Body of pancreas (tissue), 4 donors: ENCODE measurements around the gene NEB. TPM values are rescaled to one million over a fixed set of nuclear protein-coding genes. Genes with fewer than 3 reads are reported as not detected.
"Not testable (repeated sequence)": the region's sequence is repeated elsewhere in the genome, so short reads cannot be mapped to it uniquely, and the experiment has no call there.

Source experiments
- ATAC-seq: fragments of 150-250 bp; one replicate; pipeline ENCODE4 v1.9.1; 2016
- DNase-seq, 4 donors: peaks; one replicate each; pipeline ENCODE4 v3.0.0-alpha.2; 2019
- H3K27ac ChIP-seq, 4 donors: fragments of 200-600 bp; sonication (generic); 1 replicate in 3 of 4; 2 replicates in 1 of 4; pipeline versions ENCODE4 v1.5.1 to v1.6.1; 2016 to 2019; ENCODE audit warnings: mild to moderate bottlenecking in 1 of 4, mixed read lengths in 1 of 4, moderate library complexity in 1 of 4
- H3K27me3 ChIP-seq, 2 donors: fragments of 200-600 bp; sonication (generic); one replicate each; pipeline ENCODE4 v1.6.0; 2016; ENCODE audit warnings: mild to moderate bottlenecking in 1 of 2
- H3K36me3 ChIP-seq, 2 donors: fragments of 200-600 bp; sonication (generic); replicated peaks in 1 of 2; 2 replicates each; pipeline ENCODE4 v1.5.1; 2016; ENCODE audit warnings: low read depth in 2 of 2; ENCODE audit not compliant: insufficient read depth in 1 of 2
- H3K4me1 ChIP-seq: fragments of 200-600 bp; sonication (generic); one replicate; pipeline ENCODE4 v1.6.0; 2016
- H3K4me3 ChIP-seq, 2 donors: fragments of 200-600 bp; sonication (generic); 1 replicate in 1 of 2; 2 replicates in 1 of 2; pipeline ENCODE4 v1.5.1; 2016 to 2019
- H3K9me3 ChIP-seq, 3 donors: fragments of 200-600 bp; sonication (generic); 1 replicate in 2 of 3; 2 replicates in 1 of 3; pipeline ENCODE4 v1.5.1; 2016
- POLR2A ChIP-seq, 3 donors: fragments of 450-650 bp; IDR thresholded peaks; one replicate each; pipeline ENCODE4 v1.6.1; 2016; ENCODE audit warnings: antibody characterized with exemption in 3 of 3, mild to moderate bottlenecking in 2 of 3
- WGBS, 2 donors: methylation state at CpG; one replicate each; pipeline ENCODE4 v1.1.5; 2017; 5-methylcytosine and 5-hydroxymethylcytosine counted together
- intact Hi-C: fragments of 100-400 bp; cut with DNase I; formaldehyde crosslinking; loops from one replicate; pipeline ENCODE4 v1.15.1; 2023
- total RNA-seq, 2 donors: library from RNA; depleted of rRNA; stranded (reverse); fragments of >200 nt; gene quantifications; one replicate each; pipeline ENCODE4 v1.1.0, GENCODE V29; 2016
- TF ChIP-seq, protein P1 (sequence below), 7 experiments: fragments of 450-650 bp in 4 of 7; fragments of 200-600 bp in 3 of 7; sonication (generic) in 3 of 7; IDR thresholded peaks; one replicate each; pipeline ENCODE4 v1.5.1; 2016 to 2019; ENCODE audit warnings: antibody characterized with exemption in 7 of 7

Gene NEB
- total RNA-seq, 2 donors from 2014 or later: 2.3 to 3.9 TPM

DNA sequence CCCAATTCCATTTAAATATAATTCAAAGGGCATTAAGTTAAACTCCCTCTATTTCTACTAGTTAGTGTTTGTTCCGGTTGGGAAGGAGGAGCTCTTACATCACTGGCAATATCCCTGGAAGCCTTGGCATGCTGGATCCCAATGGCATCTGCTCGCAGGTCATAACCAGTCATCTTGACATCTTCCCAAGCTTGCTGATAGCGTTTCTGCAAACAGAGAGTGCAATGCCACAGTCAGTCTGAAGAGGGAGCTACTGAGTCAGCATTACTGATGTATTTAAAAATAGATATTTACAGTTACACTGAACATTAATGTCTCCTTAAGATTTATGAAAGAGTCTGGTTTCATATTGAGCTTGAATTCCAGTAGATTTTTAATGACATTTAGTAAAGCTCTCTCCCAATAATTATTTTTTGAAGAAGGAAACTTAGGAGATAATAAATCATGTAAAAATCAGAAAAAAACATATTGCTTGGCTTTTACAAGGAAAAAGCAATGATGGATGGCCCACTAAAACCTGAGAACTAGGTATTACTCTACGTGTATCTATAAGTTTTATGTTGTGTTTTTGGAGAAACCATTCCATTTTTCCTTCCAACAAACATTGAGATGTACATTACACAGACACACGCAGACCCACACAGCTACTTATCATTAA lies 142.9 kb downstream of the NEB start:
- H3K27me3 ChIP-seq, intact Hi-C loops, H3K36me3 ChIP-seq, H3K9me3 ChIP-seq, H3K4me3 ChIP-seq, H3K27ac ChIP-seq, H3K4me1 ChIP-seq: not testable (repeated sequence)
- TF ChIP-seq, protein P1, sequence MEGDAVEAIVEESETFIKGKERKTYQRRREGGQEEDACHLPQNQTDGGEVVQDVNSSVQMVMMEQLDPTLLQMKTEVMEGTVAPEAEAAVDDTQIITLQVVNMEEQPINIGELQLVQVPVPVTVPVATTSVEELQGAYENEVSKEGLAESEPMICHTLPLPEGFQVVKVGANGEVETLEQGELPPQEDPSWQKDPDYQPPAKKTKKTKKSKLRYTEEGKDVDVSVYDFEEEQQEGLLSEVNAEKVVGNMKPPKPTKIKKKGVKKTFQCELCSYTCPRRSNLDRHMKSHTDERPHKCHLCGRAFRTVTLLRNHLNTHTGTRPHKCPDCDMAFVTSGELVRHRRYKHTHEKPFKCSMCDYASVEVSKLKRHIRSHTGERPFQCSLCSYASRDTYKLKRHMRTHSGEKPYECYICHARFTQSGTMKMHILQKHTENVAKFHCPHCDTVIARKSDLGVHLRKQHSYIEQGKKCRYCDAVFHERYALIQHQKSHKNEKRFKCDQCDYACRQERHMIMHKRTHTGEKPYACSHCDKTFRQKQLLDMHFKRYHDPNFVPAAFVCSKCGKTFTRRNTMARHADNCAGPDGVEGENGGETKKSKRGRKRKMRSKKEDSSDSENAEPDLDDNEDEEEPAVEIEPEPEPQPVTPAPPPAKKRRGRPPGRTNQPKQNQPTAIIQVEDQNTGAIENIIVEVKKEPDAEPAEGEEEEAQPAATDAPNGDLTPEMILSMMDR (IDR thresholded peaks at IDR 0.05): peak in 2 of 7 experiments; percentile 13 to 25
- ATAC-seq (peak; percentile 48), DNase-seq (peak in 1 of 4 donors; percentile 10)
- 24 to 53% methylated on average over 2 to 5 of the region's 5 CpGs for WGBS, 2 donors

DNA sequence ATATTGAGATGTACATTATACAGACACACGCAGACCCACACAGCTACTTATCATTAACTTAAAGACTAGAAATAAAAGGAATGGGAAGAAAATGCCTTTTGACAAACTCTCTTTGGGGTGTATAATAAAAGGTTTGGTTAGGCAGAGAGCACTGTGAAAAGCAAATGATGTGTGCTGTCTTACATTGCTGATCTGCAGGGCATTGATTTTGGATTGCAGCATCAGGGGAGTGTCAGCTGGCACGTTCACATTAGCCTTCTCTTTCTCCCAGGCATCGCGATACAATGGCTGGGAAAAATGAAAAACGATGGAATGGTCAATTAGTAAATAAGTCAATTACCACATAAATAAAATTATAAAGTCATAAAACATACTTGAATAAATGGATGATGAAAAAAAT lies 153.0 kb downstream of the NEB start:
- DNase-seq, H3K9me3 ChIP-seq, ATAC-seq, intact Hi-C loops, H3K4me3 ChIP-seq, H3K27ac ChIP-seq, H3K4me1 ChIP-seq, H3K36me3 ChIP-seq, H3K27me3 ChIP-seq: not testable (repeated sequence)
- 30 to 40% methylated on average over 3 of the region's 5 CpGs for WGBS, 2 donors

DNA sequence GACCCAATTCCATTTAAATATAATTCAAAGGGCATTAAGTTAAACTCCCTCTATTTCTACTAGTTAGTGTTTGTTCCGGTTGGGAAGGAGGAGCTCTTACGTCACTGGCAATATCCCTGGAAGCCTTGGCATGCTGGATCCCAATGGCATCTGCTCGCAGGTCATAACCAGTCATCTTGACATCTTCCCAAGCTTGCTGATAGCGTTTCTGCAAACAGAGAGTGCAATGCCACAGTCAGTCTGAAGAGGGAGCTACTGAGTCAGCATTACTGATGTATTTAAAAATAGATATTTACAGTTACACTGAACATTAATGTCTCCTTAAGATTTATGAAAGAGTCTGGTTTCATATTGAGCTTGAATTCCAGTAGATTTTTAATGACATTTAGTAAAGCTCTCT lies 153.6 kb downstream of the NEB start:
- ATAC-seq, H3K4me1 ChIP-seq, H3K36me3 ChIP-seq, H3K4me3 ChIP-seq, intact Hi-C loops, H3K27ac ChIP-seq, H3K9me3 ChIP-seq, DNase-seq, H3K27me3 ChIP-seq: not testable (repeated sequence)
- WGBS, 2 donors: no CpG with 5 or more reads among the region's 4 CpGs

DNA sequence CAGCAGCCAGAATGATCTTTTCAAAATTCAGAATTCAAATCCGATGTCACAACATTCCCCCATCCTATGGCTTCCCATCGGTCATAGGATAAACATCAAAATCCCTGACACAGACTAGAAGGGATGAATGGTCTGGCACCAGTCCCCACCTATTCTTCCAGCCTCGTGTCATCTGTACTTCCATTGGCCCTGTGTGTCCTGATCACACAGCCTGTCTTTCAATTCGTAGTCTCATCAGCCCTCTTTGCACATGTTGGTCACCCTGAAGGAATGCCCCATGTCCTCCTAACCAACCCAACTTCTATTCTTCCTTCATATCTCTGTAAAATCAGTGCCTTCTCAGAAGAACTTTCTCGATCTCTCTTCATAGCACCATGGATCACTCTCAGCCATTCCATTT lies 157.2 kb downstream of the NEB start:
- intact Hi-C loops: no loop called here
- Histone ChIP-seq H3K9me3 (no peaks in the 10 kb centered on the region), H3K36me3 (no peaks in the 10 kb centered on the region), H3K27me3 (no peaks in the 10 kb centered on the region), H3K27ac (no peak overlapping the region), H3K4me1 (no peaks in the 10 kb centered on the region), H3K4me3 (no peak overlapping the region)
- no peak for TF ChIP-seq POLR2A (IDR thresholded peaks at IDR 0.05)
- TF ChIP-seq, protein P1 (IDR thresholded peaks at IDR 0.05): no peak
- WGBS, 2 donors: 73 to 75% methylated on average over 5 of the region's 5 CpGs
- ATAC-seq (no peak), DNase-seq (no peak)

DNA sequence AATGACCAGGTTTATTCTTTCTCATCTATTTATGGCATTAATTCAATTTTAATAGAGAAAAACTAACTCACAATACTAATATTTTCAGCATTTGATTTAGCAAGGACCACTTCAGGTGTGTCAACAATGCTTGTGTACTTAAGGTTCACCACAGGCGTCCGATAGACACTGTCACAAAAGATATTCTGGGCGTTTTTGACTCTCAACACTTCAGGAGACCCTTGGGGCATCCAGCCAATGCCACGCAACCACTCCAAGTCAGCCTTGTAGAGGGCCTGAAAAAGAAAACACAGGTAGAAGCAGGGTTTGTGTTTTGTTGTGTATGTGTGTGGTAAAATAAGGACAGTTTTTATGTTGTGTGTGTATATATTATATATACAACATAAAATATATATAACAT lies 158.2 kb downstream of the NEB start:
- WGBS, 2 donors: 56 to 57% methylated on average over 4 of the region's 4 CpGs
- no peak overlapping the region for H3K27ac ChIP-seq
- intact Hi-C loops: no loop called here
- no peak for DNase-seq
- H3K36me3 ChIP-seq: no peaks in the 10 kb centered on the region
- H3K4me1 ChIP-seq: no peaks in the 10 kb centered on the region
- no peak for ATAC-seq
- H3K9me3 ChIP-seq: no peaks in the 10 kb centered on the region
- H3K27me3 ChIP-seq: no peaks in the 10 kb centered on the region
- TF ChIP-seq POLR2A (IDR thresholded peaks at IDR 0.05): no peak
- TF ChIP-seq, protein P1 (IDR thresholded peaks at IDR 0.05): no peak
- no peak overlapping the region for H3K4me3 ChIP-seq

DNA sequence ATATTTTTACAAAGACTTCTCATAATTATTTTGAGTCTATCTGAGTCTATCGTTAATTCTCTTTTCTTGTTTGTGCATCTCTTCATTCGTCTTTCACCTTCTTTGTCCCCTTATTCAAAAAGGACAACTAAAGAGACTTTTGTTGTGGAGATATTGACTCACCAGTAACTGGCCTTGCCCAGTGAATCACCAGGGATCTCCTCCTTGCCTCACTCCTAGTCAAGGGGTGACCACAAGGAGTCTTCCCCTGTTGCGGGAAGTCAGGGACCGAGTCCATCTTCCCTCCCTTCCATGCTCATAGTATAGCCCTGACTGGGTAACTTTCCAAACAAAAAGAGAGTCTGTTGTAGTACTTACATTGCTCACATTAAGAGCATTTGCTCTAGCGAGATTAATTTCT lies 158.9 kb downstream of the NEB start:
- H3K4me1 ChIP-seq: no peaks in the 10 kb centered on the region
- no peak for ATAC-seq
- no peak overlapping the region for H3K4me3 ChIP-seq
- no peaks in the 10 kb centered on the region for H3K36me3 ChIP-seq
- H3K27me3 ChIP-seq: no peaks in the 10 kb centered on the region
- WGBS, 2 donors: 90 to 93% methylated on average over 5 of the region's 5 CpGs
- intact Hi-C loops: no loop called here
- no peak for TF ChIP-seq POLR2A (IDR thresholded peaks at IDR 0.05)
- DNase-seq: no peak
- H3K9me3 ChIP-seq: no peaks in the 10 kb centered on the region
- no peak overlapping the region for H3K27ac ChIP-seq
